GM18858 (cell line): ENCODE measurements around the gene RAI1.

Experiments used
- ATAC-seq: cut with Tn5 transposase; IDR thresholded peaks from one replicate; pipeline ENCODE4 v1.9.1; 2021; ENCODE audit not compliant: unreplicated experiment

RAI1 gene

GRCh38 chr17:17812211-17813054 is 131.2 kb downstream of the RAI1 start:
- ATAC-seq = no peak

- no peak for ATAC-seq
Measured at GRCh38 chr17:17813055-17813724, 131.9 kb downstream of the RAI1 start.

GRCh38 chr17:17813725-17814095 is 132.5 kb downstream of the RAI1 start:
- ATAC-seq = no peak

GRCh38 chr17:17814162-17815061 is 133.2 kb downstream of the RAI1 start:
- ATAC-seq = no peak

- ATAC-seq = no peak
Measured at GRCh38 chr17:17815062-17815406, 133.8 kb downstream of the RAI1 start.

GRCh38 chr17:17815436-17816200 is 134.4 kb downstream of the RAI1 start:
- no peak for ATAC-seq

GRCh38 chr17:17816240-17816814 is 135.1 kb downstream of the RAI1 start:
- no peak for ATAC-seq

- ATAC-seq = no peak
Measured at GRCh38 chr17:17816831-17817551, 135.7 kb downstream of the RAI1 start.

GRCh38 chr17:17817552-17817947 is 136.3 kb downstream of the RAI1 start:
- ATAC-seq = no peak

- no peak for ATAC-seq
Measured at GRCh38 chr17:17818088-17818526, 136.8 kb downstream of the RAI1 start.

- ATAC-seq = no peak
Measured at GRCh38 chr17:17819111-17819510, 137.9 kb downstream of the RAI1 start.

- peak; percentile 56 for ATAC-seq
Measured at GRCh38 chr17:17819561-17819995, 138.3 kb downstream of the RAI1 start.

GRCh38 chr17:17820046-17820445 is 138.8 kb downstream of the RAI1 start:
- no peak for ATAC-seq

GRCh38 chr17:17820463-17821158 is 139.4 kb downstream of the RAI1 start:
- ATAC-seq = no peak

- ATAC-seq = no peak
Measured at GRCh38 chr17:17822189-17822588, 140.9 kb downstream of the RAI1 start.

GRCh38 chr17:17822616-17823015 is 141.4 kb downstream of the RAI1 start:
- no peak for ATAC-seq

- peak; percentile 38 for ATAC-seq
Measured at GRCh38 chr17:17823433-17824118, 142.3 kb downstream of the RAI1 start.

GRCh38 chr17:17824119-17824782 is 143.0 kb downstream of the RAI1 start:
- ATAC-seq = no peak
